PC-3 (cell line): ENCODE measurements around the gene PRKCG. TPM values are rescaled to one million over a fixed set of nuclear protein-coding genes. Genes with fewer than 3 reads are reported as not detected.

Source experiments
- ATAC-seq: fragments of 200-7000 bp; cut with Tn5 transposase; 2 replicates; pipeline ENCODE4 v1.9.1; 2020; ENCODE audit warnings: mild to moderate bottlenecking, moderate library complexity
- BruUV-seq: library from RNA; stranded (reverse); fragments of 400-500 nt; replicated peaks from 2 replicates; lab custom pipeline; 2021; lab: Mats Ljungman, UMichigan
- CTCF ChIA-PET: fragments of 300-600 bp; sonication (Branson Sonifier 250); formaldehyde crosslinking; loops from one replicate; lab custom pipeline; 2022; ENCODE audit warnings: antibody characterized with exemption; lab: Charles Lee
- POLR2A ChIA-PET: fragments of 300-600 bp; sonication (Branson Sonifier 250); formaldehyde crosslinking; loops from one replicate; lab custom pipeline; 2022; ENCODE audit warnings: antibody characterized with exemption; ENCODE audit not compliant: unreplicated experiment; lab: Charles Lee
- DNase-seq: peaks from one replicate; pipeline ENCODE4 v3.0.0-alpha.2; 2015
- H2AFZ ChIP-seq: fragments of 300-600 bp; sonication (generic); 2 replicates; pipeline ENCODE4 v1.6.0; 2016; ENCODE audit warnings: antibody characterized with exemption, low read length
- H3F3A ChIP-seq: fragments of 300-600 bp; sonication (generic); one replicate; pipeline ENCODE4 v1.6.0; 2017; ENCODE audit warnings: antibody characterized with exemption, low read length, control low read depth, mild to moderate bottlenecking; ENCODE audit not compliant: unreplicated experiment
- H3K27ac ChIP-seq: fragments of 300-600 bp; sonication (generic); 2 replicates; pipeline ENCODE4 v1.5.1; 2016; ENCODE audit warnings: mild to moderate bottlenecking, low read length
- H3K27me3 ChIP-seq: fragments of 300-600 bp; sonication (generic); 2 replicates; pipeline ENCODE4 v1.6.1; 2016; ENCODE audit warnings: low read length, mixed read lengths
- H3K36me3 ChIP-seq: fragments of 300-600 bp; sonication (generic); 2 replicates; pipeline ENCODE4 v1.6.1; 2016; ENCODE audit warnings: low read depth, mixed run types, low read length, mixed read lengths
- H3K4me1 ChIP-seq: fragments of 300-600 bp; sonication (generic); 2 replicates; pipeline ENCODE4 v1.5.1; 2016; ENCODE audit warnings: low read length; ENCODE audit not compliant: insufficient read depth
- H3K4me2 ChIP-seq: fragments of 300-600 bp; sonication (generic); 2 replicates; pipeline ENCODE4 v1.6.0; 2016; ENCODE audit warnings: low read length
- H3K4me3 ChIP-seq: fragments of 300-600 bp; sonication (generic); 2 replicates; pipeline ENCODE4 v1.5.1; 2016; ENCODE audit warnings: mild to moderate bottlenecking, low read length, mixed read lengths
- H3K79me2 ChIP-seq: fragments of 300-600 bp; sonication (generic); 2 replicates; pipeline ENCODE4 v1.6.1; 2017; ENCODE audit warnings: low read length, mixed read lengths
- H3K9ac ChIP-seq: fragments of 300-600 bp; sonication (generic); 2 replicates; pipeline ENCODE4 v1.6.0; 2016; ENCODE audit warnings: mild to moderate bottlenecking, low read length
- H3K9me2 ChIP-seq: fragments of 300-600 bp; sonication (generic); replicated peaks from 2 replicates; pipeline ENCODE4 v1.6.1; 2016; ENCODE audit warnings: mixed run types, low read length, mixed read lengths
- H3K9me3 ChIP-seq: fragments of 300-600 bp; sonication (generic); 2 replicates; pipeline ENCODE4 v1.6.1; 2016; ENCODE audit warnings: low read length, mixed read lengths
- H4K20me1 ChIP-seq: fragments of 300-600 bp; sonication (generic); 2 replicates; pipeline ENCODE4 v1.6.1; 2016; ENCODE audit warnings: low read length, mixed read lengths
- EZH2 ChIP-seq: fragments of 300-600 bp; sonication (generic); IDR thresholded peaks from one replicate; pipeline ENCODE4 v1.6.1; 2017; ENCODE audit warnings: antibody characterized with exemption, mild to moderate bottlenecking, low read length; ENCODE audit not compliant: unreplicated experiment
- EZH2phosphoT487 ChIP-seq: fragments of 300-600 bp; sonication (generic); IDR thresholded peaks from 2 replicates; pipeline ENCODE4 v1.6.1; 2018; ENCODE audit warnings: mild to moderate bottlenecking, antibody characterized with exemption, low read length, borderline replicate concordance
- intact Hi-C: fragments of 100-400 bp; cut with micrococcal nuclease; formaldehyde crosslinking; loops from 2 replicates; pipeline ENCODE4 v1.9.0; 2023
- total RNA-seq: library from RNA; depleted of rRNA; stranded (reverse); fragments of >200 nt; gene quantifications from 2 replicates; pipeline ENCODE4 v1.2.3, GENCODE V29; 2014; rRNA removed
- TF ChIP-seq, protein P1 (sequence below): fragments of 300-600 bp; sonication (generic); conservative IDR thresholded peaks from 2 replicates; pipeline ENCODE4 v1.5.1; 2017; ENCODE audit warnings: antibody characterized with exemption, low read depth, mild to moderate bottlenecking, low read length

Gene PRKCG
- total RNA-seq, 1 experiment from 2014 or later: 1.5 TPM

DNA sequence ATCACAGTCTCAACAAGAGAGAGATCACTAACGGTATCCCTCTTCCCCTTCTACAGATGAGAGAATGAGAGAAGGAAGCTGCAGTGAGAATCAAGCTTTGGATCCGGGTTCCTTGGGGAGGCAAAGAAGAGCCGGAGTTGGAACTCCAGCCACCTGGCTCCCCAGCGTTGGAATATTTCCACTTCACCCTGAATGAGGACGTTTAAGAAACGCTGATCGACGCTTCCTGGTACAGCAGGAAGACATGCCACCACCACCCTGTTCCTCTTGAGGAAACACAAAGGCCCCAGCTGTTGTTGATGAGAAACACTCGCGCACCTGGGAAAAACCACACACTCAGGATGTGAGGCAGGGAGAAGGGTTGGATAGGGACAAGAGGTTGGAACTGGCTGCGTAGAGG lies 69.4 kb downstream of the PRKCG start:
- no peak overlapping the region for H3K4me2 ChIP-seq
- no TSS peak for BruUV-seq
- H3K27ac ChIP-seq: no peak overlapping the region
- ChIA-PET POLR2A (interaction anchor here (0.5 kb wide), 1 partner anchor 20 kb away, joined by 14 read pairs; no protein-coding TSS in a partner anchor), CTCF (interaction anchor here (0.7 kb wide), 1 partner anchor 63 kb away, joined by 4 read pairs; no protein-coding TSS in a partner anchor)
- no peak overlapping the region for H2AFZ ChIP-seq
- no peaks in the 10 kb centered on the region for H3K79me2 ChIP-seq
- no peak for DNase-seq
- H3K4me1 ChIP-seq: no peaks in the 10 kb centered on the region
- peaks cover 28% of the 10 kb centered on the region for H3K27me3 ChIP-seq
- H3K36me3 ChIP-seq: no peaks in the 10 kb centered on the region
- ATAC-seq: no peak
- no peaks in the 10 kb centered on the region for H3F3A ChIP-seq
- intact Hi-C loops: no loop called here
- no peaks in the 10 kb centered on the region for H3K9me2 ChIP-seq
- no peak for TF ChIP-seq EZH2phosphoT487
- TF ChIP-seq EZH2: no peak
- TF ChIP-seq, protein P1, sequence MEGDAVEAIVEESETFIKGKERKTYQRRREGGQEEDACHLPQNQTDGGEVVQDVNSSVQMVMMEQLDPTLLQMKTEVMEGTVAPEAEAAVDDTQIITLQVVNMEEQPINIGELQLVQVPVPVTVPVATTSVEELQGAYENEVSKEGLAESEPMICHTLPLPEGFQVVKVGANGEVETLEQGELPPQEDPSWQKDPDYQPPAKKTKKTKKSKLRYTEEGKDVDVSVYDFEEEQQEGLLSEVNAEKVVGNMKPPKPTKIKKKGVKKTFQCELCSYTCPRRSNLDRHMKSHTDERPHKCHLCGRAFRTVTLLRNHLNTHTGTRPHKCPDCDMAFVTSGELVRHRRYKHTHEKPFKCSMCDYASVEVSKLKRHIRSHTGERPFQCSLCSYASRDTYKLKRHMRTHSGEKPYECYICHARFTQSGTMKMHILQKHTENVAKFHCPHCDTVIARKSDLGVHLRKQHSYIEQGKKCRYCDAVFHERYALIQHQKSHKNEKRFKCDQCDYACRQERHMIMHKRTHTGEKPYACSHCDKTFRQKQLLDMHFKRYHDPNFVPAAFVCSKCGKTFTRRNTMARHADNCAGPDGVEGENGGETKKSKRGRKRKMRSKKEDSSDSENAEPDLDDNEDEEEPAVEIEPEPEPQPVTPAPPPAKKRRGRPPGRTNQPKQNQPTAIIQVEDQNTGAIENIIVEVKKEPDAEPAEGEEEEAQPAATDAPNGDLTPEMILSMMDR: no peak
- H3K9me3 ChIP-seq: no peaks in the 10 kb centered on the region
- H4K20me1 ChIP-seq: no peaks in the 10 kb centered on the region
- H3K4me3 ChIP-seq: no peak overlapping the region
- H3K9ac ChIP-seq: no peak overlapping the region

DNA sequence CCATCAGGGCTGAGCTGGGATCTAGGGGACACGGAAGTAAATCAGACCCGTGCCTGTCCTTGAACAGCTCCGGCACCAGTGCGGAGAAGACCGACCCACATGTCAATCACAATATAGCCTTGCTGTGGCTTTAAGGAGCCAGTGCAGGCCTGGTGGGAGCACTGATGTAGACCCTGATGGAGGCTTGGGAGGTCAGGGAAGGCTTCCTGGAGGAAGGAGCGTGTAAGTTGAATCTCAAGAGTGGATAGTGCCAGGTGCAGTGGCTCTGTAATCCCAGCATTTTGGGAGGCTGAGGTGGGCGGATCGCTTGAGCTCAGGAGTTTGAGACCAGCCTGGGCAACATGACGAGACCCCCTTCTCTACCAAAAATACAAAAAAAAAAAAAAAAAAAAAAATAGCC lies 70.0 kb downstream of the PRKCG start:
- no peak overlapping the region for H3K9ac ChIP-seq
- H2AFZ ChIP-seq: no peak overlapping the region
- H3F3A ChIP-seq: no peaks in the 10 kb centered on the region
- CTCF ChIA-PET: no interaction called here
- H3K4me1 ChIP-seq: no peaks in the 10 kb centered on the region
- ATAC-seq (no peak), DNase-seq (no peak)
- H3K27me3 ChIP-seq: peaks cover 32% of the 10 kb centered on the region
- TF ChIP-seq, protein P1: no peak
- no peak for TF ChIP-seq EZH2
- TF ChIP-seq EZH2phosphoT487: no peak
- no peak overlapping the region for H3K4me2 ChIP-seq
- H3K4me3 ChIP-seq: no peak overlapping the region
- intact Hi-C loops: no loop called here
- H3K36me3 ChIP-seq: no peaks in the 10 kb centered on the region
- no peaks in the 10 kb centered on the region for H3K9me2 ChIP-seq
- H3K9me3 ChIP-seq: no peaks in the 10 kb centered on the region
- no peaks in the 10 kb centered on the region for H4K20me1 ChIP-seq
- H3K79me2 ChIP-seq: no peaks in the 10 kb centered on the region
- H3K27ac ChIP-seq: no peak overlapping the region
- BruUV-seq: no TSS peak
- POLR2A ChIA-PET: no interaction called here

GRCh38 chr19:53953383-53953782 lies 71.4 kb downstream of the PRKCG start:
- no TSS peak for BruUV-seq
- intact Hi-C loops: no loop called here
- Histone ChIP-seq H3F3A (no peaks in the 10 kb centered on the region), H3K79me2 (no peaks in the 10 kb centered on the region), H3K4me2 (no peak overlapping the region), H3K4me3 (no peak overlapping the region), H3K9ac (no peak overlapping the region), H2AFZ (no peak overlapping the region), H3K27me3 (peaks cover 45% of the 10 kb centered on the region), H3K36me3 (no peaks in the 10 kb centered on the region), H3K27ac (no peak overlapping the region), H3K9me2 (no peaks in the 10 kb centered on the region), H3K9me3 (no peaks in the 10 kb centered on the region), H3K4me1 (peaks cover 5% of the 10 kb centered on the region; the same call in 1 of the 2 replicates), H4K20me1 (no peaks in the 10 kb centered on the region)
- ChIA-PET CTCF (no interaction called here), POLR2A (no interaction called here)
- no peak for DNase-seq
- TF ChIP-seq EZH2 (no peak), EZH2phosphoT487 (no peak)
- TF ChIP-seq, protein P1: no peak
- no peak for ATAC-seq

Other genes starting within 250 kb of the PRKCG start
- gene NLRP12, start 57.9 kb upstream of the PRKCG start, total RNA-seq: 0.12 TPM in 1 of 2 replicates, not detected in the other
- 58.9 and 63.5 TPM in 2 replicates for gene MYADM, start 14.3 kb upstream of the PRKCG start, total RNA-seq
- not detected in 2 replicates for gene CACNG7, start 27.1 kb downstream of the PRKCG start, total RNA-seq
- 0.15 and 0.23 TPM in 2 replicates for gene CACNG8, start 80.7 kb downstream of the PRKCG start, total RNA-seq
- 1.8 TPM in 1 of 2 replicates, not detected in the other for gene CACNG6, start 109.4 kb downstream of the PRKCG start, total RNA-seq
- not detected in 2 replicates for gene VSTM1, start 181.7 kb downstream of the PRKCG start, total RNA-seq
- gene TARM1, start 199.2 kb downstream of the PRKCG start, total RNA-seq: not detected in 2 replicates
- gene OSCAR, start 218.6 kb downstream of the PRKCG start, total RNA-seq: 0.46 TPM in 1 of 2 replicates, not detected in the other
- 91.6 and 138 TPM in 2 replicates for gene NDUFA3, start 220.7 kb downstream of the PRKCG start, total RNA-seq
- 55.4 and 74.2 TPM in 2 replicates for gene TFPT, start 233.5 kb downstream of the PRKCG start, total RNA-seq
- gene PRPF31, start 233.6 kb downstream of the PRKCG start, total RNA-seq: 170 and 196 TPM in 2 replicates